ENCODE results near the gene DIS3L2. TPM values are rescaled to one million over a fixed set of nuclear protein-coding genes. Genes with fewer than 3 reads are reported as not detected.

DIS3L2 gene
- total and polyA plus RNA-seq, 2 experiments from 2014 or later: 15.2 to 25.3 TPM

DNA sequence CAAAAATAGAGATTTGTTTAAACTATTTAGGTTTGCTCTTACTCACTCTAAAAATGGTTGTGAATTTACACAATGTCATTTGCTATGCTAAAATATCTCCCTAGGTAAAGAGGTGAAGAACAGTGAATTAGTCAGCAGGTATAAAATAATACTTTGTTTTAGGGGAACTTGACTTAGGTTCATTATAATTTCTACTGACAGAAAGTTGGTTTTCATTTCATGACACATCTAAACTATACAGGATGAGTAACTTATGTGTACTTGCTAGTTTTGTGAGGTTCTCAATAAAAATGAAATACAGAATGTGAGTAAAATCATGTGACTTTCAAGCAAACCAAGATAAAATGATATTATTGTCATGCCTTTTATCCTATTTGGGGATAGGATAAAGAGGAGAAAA is 66.0 kb downstream of the DIS3L2 start:
- H3K27ac Mint-ChIP-seq: no peak overlapping the region
- Histone ChIP-seq H3K9me2 (ENCODE audit: insufficient read depth) (no peaks in the 10 kb centered on the region), H2AFZ (no peak overlapping the region), H3K4me1 (ENCODE audit: insufficient read depth) (0 out of 2 replicates have a peak, but pooled peaks cover 8% of the 10 kb centered on the region), H4K20me1 (replicated peaks; ENCODE audit: insufficient read depth) (no peaks in the 10 kb centered on the region), H3K27ac (ENCODE audit: low read depth) (no peak overlapping the region), H3F3A (replicated peaks; ENCODE audit: low read depth) (no peaks in the 10 kb centered on the region), H3K4me3 (no peak overlapping the region), H3K4me2 (no peak overlapping the region), H3K27me3 (ENCODE audit: insufficient read depth) (no peaks in the 10 kb centered on the region), H3K36me3 (ENCODE audit: insufficient read depth) (no peaks in the 10 kb centered on the region), H3K79me2 (replicated peaks; ENCODE audit: insufficient read depth) (no peaks in the 10 kb centered on the region)
- no peaks in the 10 kb centered on the region for H3K27me3 Mint-ChIP-seq (ENCODE audit: insufficient read depth, low read depth, poor library complexity)
- H3K9me3 Mint-ChIP-seq: 0 out of 3 replicates have a peak, but pooled peaks cover 3% of the 10 kb centered on the region
- H3K4me3 Mint-ChIP-seq: no peak overlapping the region
- ATAC-seq (no peak), DNase-seq (ENCODE audit: low spot score) (no peak)
- TF ChIP-seq POLR2AphosphoS5 (IDR thresholded peaks at IDR 0.05; ENCODE audit: low read depth): no peak
- no peak for TF ChIP-seq STAT1 (IDR thresholded peaks at IDR 0.05; ENCODE audit: unreplicated experiment)
- no peak for TF ChIP-seq ETS1 (IDR thresholded peaks at IDR 0.05)
- no peak for TF ChIP-seq EZH2phosphoT487 (IDR thresholded peaks at IDR 0.05; ENCODE audit: unreplicated experiment)
- no peak for TF ChIP-seq ZNF331 (CRISPR knock-in tag; IDR thresholded peaks at IDR 0.05; ENCODE audit: low read depth)
- TF ChIP-seq ZNF462 (CRISPR knock-in tag; IDR thresholded peaks at IDR 0.05): no peak
- TF ChIP-seq CREB1 (CRISPR knock-in tag; IDR thresholded peaks at IDR 0.05; ENCODE audit: low read depth): no peak
- no peak for TF ChIP-seq EZH2 (IDR thresholded peaks at IDR 0.05; ENCODE audit: low read depth, unreplicated experiment)
- no peak for TF ChIP-seq ZNF114 (CRISPR knock-in tag; IDR thresholded peaks at IDR 0.05)
- no peak for TF ChIP-seq CTCF (conservative IDR thresholded peaks at IDR 0.05; ENCODE audit: low read depth in 2 of 2)
- TF ChIP-seq JUNB (IDR thresholded peaks at IDR 0.05; ENCODE audit: unreplicated experiment): no peak
- TF ChIP-seq NANOG (IDR thresholded peaks at IDR 0.05; ENCODE audit: borderline replicate concordance): no peak
- H3K4me1 Mint-ChIP-seq: peaks cover 4% of the 10 kb centered on the region; the same call in 2 of the 3 replicates
- H3K36me3 Mint-ChIP-seq (ENCODE audit: low read depth): peaks cover 10% of the 10 kb centered on the region
